GM12878 (cell line): ENCODE measurements around the gene ACKR4.

Experiments
- BCL11A ChIP-seq: IDR thresholded peaks from 2 replicates; pipeline ENCODE4 v1.6.1; 2011; ENCODE audit warnings: low read depth, low read length
- CBX5 ChIP-seq: sonication (generic); IDR thresholded peaks from 2 replicates; pipeline ENCODE4 v1.6.1; 2016; ENCODE audit warnings: low read depth, moderate library complexity, mild to moderate bottlenecking, inconsistent platforms
- FOXM1 ChIP-seq: IDR thresholded peaks from 2 replicates; pipeline ENCODE4 v1.6.1; 2012; ENCODE audit warnings: low read depth, mild to moderate bottlenecking, inconsistent platforms, low read length, moderate library complexity
- MXI1 ChIP-seq: fragments of 150-350 bp; IDR thresholded peaks from 2 replicates; pipeline ENCODE4 v1.6.1; 2011; ENCODE audit warnings: low read depth, mild to moderate bottlenecking, inconsistent platforms, low read length, improper control_type of control experiment
- NR2F1 ChIP-seq: fragments of 450-650 bp; conservative IDR thresholded peaks from 2 replicates; pipeline ENCODE4 v1.6.1; 2017; ENCODE audit warnings: mild to moderate bottlenecking
- PBX3 ChIP-seq: IDR thresholded peaks from 2 replicates; pipeline ENCODE4 v1.6.1; 2011; ENCODE audit warnings: mild to moderate bottlenecking, low read depth, low read length, moderate library complexity; ENCODE audit not compliant: insufficient replicate concordance
- TAF1 ChIP-seq: IDR thresholded peaks from 2 replicates; pipeline ENCODE4 v1.6.1; 2011; ENCODE audit warnings: mild to moderate bottlenecking, low read depth, low read length, borderline replicate concordance
- TCF7 ChIP-seq: IDR thresholded peaks from 2 replicates; pipeline ENCODE4 v1.6.1; 2014; ENCODE audit warnings: antibody characterized with exemption, borderline replicate concordance
- USF2 ChIP-seq: IDR thresholded peaks from 2 replicates; pipeline ENCODE4 v1.6.1; 2011; ENCODE audit warnings: low read depth, low read length, improper control_type of control experiment, borderline replicate concordance
- ZNF24 ChIP-seq: fragments of 450-650 bp; IDR thresholded peaks from 2 replicates; pipeline ENCODE4 v1.6.1; 2017; ENCODE audit warnings: antibody characterized with exemption, mild to moderate bottlenecking
- TF ChIP-seq, protein P1 (sequence below), 3 experiments: IDR thresholded peaks in 2 of 3; conservative IDR thresholded peaks in 1 of 3; 2 replicates each; pipeline ENCODE4 v1.5.1; 2011; ENCODE audit warnings: low read depth in 3 of 3, low read length in 3 of 3, mild to moderate bottlenecking in 3 of 3, control low read depth in 2 of 3, moderate library complexity in 2 of 3, inconsistent platforms in 1 of 3, mixed read lengths in 1 of 3; ENCODE audit not compliant: control insufficient read depth in 2 of 3, insufficient read depth in 1 of 3; ENCODE audit errors: extremely low read depth in 1 of 3
- TF ChIP-seq, protein P2 (sequence below): IDR thresholded peaks from 2 replicates; pipeline ENCODE4 v1.6.1; 2012; ENCODE audit warnings: low read length, inconsistent platforms
- TF ChIP-seq, protein P3 (sequence below): fragments of 450-650 bp; IDR thresholded peaks from 2 replicates; pipeline ENCODE4 v1.6.1; 2016; ENCODE audit warnings: mild to moderate bottlenecking

- TF ChIP-seq, protein P1, sequence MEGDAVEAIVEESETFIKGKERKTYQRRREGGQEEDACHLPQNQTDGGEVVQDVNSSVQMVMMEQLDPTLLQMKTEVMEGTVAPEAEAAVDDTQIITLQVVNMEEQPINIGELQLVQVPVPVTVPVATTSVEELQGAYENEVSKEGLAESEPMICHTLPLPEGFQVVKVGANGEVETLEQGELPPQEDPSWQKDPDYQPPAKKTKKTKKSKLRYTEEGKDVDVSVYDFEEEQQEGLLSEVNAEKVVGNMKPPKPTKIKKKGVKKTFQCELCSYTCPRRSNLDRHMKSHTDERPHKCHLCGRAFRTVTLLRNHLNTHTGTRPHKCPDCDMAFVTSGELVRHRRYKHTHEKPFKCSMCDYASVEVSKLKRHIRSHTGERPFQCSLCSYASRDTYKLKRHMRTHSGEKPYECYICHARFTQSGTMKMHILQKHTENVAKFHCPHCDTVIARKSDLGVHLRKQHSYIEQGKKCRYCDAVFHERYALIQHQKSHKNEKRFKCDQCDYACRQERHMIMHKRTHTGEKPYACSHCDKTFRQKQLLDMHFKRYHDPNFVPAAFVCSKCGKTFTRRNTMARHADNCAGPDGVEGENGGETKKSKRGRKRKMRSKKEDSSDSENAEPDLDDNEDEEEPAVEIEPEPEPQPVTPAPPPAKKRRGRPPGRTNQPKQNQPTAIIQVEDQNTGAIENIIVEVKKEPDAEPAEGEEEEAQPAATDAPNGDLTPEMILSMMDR (IDR thresholded peaks at IDR 0.05 in 2 of 3, conservative IDR thresholded peaks at IDR 0.05 in 1 of 3; ENCODE audit: control insufficient read depth in 2 of 3, extremely low read depth in 1 of 3, insufficient read depth in 1 of 3, low read depth in 3 of 3, low read length in 3 of 3) = no peak
- no peak for TF ChIP-seq MXI1
- TF ChIP-seq, protein P2, sequence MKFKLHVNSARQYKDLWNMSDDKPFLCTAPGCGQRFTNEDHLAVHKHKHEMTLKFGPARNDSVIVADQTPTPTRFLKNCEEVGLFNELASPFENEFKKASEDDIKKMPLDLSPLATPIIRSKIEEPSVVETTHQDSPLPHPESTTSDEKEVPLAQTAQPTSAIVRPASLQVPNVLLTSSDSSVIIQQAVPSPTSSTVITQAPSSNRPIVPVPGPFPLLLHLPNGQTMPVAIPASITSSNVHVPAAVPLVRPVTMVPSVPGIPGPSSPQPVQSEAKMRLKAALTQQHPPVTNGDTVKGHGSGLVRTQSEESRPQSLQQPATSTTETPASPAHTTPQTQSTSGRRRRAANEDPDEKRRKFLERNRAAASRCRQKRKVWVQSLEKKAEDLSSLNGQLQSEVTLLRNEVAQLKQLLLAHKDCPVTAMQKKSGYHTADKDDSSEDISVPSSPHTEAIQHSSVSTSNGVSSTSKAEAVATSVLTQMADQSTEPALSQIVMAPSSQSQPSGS = no peak
- TF ChIP-seq TAF1 = no peak
- no peak for TF ChIP-seq BCL11A
- TF ChIP-seq CBX5 = no peak
- TF ChIP-seq, protein P3, sequence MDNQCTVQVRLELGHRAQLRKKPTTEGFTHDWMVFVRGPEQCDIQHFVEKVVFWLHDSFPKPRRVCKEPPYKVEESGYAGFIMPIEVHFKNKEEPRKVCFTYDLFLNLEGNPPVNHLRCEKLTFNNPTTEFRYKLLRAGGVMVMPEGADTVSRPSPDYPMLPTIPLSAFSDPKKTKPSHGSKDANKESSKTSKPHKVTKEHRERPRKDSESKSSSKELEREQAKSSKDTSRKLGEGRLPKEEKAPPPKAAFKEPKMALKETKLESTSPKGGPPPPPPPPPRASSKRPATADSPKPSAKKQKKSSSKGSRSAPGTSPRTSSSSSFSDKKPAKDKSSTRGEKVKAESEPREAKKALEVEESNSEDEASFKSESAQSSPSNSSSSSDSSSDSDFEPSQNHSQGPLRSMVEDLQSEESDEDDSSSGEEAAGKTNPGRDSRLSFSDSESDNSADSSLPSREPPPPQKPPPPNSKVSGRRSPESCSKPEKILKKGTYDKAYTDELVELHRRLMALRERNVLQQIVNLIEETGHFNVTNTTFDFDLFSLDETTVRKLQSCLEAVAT = no peak
- no peak for TF ChIP-seq TCF7
- TF ChIP-seq PBX3 = no peak
- no peak for TF ChIP-seq ZNF24
- TF ChIP-seq FOXM1 = no peak
- TF ChIP-seq USF2 = no peak
- no peak for TF ChIP-seq NR2F1
Observed at GRCh38 chr3:132638706-132639105, 41.6 kb downstream of the ACKR4 start.
